ENCODE measurements around the gene SRBD1.

DNA sequence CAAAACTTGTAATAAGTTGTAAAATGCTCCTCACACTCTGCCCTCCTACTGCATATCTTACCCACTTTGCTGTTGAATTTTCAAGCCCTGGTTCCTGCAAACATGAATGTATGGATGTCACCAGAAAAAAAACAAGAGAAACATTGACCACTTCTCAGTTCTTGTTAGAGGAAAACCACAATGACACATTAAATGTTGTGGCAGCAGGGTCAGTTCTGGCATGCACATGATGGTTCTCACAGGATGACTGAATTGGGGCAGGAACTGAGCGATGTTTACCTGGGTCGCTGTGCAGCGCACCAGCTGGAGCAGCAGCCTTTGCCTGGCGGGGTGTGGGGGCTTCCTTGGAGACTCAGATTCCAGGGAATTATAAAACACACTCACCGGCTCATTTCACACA is 26.4 kb upstream of the SRBD1 start:
- TF ChIP-seq, protein P1, sequence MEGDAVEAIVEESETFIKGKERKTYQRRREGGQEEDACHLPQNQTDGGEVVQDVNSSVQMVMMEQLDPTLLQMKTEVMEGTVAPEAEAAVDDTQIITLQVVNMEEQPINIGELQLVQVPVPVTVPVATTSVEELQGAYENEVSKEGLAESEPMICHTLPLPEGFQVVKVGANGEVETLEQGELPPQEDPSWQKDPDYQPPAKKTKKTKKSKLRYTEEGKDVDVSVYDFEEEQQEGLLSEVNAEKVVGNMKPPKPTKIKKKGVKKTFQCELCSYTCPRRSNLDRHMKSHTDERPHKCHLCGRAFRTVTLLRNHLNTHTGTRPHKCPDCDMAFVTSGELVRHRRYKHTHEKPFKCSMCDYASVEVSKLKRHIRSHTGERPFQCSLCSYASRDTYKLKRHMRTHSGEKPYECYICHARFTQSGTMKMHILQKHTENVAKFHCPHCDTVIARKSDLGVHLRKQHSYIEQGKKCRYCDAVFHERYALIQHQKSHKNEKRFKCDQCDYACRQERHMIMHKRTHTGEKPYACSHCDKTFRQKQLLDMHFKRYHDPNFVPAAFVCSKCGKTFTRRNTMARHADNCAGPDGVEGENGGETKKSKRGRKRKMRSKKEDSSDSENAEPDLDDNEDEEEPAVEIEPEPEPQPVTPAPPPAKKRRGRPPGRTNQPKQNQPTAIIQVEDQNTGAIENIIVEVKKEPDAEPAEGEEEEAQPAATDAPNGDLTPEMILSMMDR (optimal IDR thresholded peaks at IDR 0.05 in 1 of 3, IDR thresholded peaks at IDR 0.05 in 1 of 3, conservative IDR thresholded peaks at IDR 0.05 in 1 of 3; ENCODE audit: extremely low read depth in 1 of 3, insufficient read depth in 2 of 3, low read length in 3 of 3) = no peak
- no peak for TF ChIP-seq EZH2 (IDR thresholded peaks at IDR 0.05; ENCODE audit: low read length)
